Coronary artery (tissue), 2 donors: ENCODE measurements around the gene PDE9A.
"Not testable (repeated sequence)": the region's sequence is repeated elsewhere in the genome, so short reads cannot be mapped to it uniquely, and the experiment has no call there.

Experiments
- DNase-seq: peaks from one replicate; pipeline ENCODE4 v3.0.0-alpha.2; 2017; ENCODE audit warnings: low spot score
- H3K27ac ChIP-seq, 2 donors: fragments of 200-600 bp; sonication (generic); one replicate each; pipeline ENCODE4 v1.5.1; 2016 to 2019
- H3K4me3 ChIP-seq: fragments of 200-600 bp; sonication (generic); 2 replicates; pipeline ENCODE4 v1.5.1; 2016; ENCODE audit warnings: mild to moderate bottlenecking, moderate library complexity
- TF ChIP-seq, protein P1 (sequence below): fragments of 200-600 bp; sonication (generic); IDR thresholded peaks from one replicate; pipeline ENCODE4 v1.5.1; 2019; ENCODE audit warnings: antibody characterized with exemption

PDE9A gene

DNA sequence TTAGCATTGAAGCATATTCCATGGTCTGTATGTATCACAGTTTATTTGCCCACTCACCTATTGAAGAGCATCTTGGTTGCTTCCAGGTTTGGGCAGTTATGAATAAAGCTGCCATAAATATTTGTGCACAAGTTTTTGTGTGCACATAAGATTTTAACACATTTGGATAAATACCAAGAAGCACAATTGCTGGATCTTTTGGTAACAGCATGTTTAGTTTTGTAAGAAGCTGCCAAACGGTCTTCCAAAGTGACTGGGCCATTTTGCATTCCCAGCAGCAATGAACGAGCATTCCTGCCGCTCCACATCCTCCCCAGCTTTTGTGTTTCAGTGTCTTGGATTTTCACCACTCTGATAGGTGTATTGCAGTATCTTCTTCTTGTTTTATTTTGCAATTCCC lies 62.7 kb downstream of the PDE9A start:
- TF ChIP-seq, protein P1, sequence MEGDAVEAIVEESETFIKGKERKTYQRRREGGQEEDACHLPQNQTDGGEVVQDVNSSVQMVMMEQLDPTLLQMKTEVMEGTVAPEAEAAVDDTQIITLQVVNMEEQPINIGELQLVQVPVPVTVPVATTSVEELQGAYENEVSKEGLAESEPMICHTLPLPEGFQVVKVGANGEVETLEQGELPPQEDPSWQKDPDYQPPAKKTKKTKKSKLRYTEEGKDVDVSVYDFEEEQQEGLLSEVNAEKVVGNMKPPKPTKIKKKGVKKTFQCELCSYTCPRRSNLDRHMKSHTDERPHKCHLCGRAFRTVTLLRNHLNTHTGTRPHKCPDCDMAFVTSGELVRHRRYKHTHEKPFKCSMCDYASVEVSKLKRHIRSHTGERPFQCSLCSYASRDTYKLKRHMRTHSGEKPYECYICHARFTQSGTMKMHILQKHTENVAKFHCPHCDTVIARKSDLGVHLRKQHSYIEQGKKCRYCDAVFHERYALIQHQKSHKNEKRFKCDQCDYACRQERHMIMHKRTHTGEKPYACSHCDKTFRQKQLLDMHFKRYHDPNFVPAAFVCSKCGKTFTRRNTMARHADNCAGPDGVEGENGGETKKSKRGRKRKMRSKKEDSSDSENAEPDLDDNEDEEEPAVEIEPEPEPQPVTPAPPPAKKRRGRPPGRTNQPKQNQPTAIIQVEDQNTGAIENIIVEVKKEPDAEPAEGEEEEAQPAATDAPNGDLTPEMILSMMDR: no peak
- Histone ChIP-seq H3K27ac (no peak overlapping the region), H3K4me3 (no peak overlapping the region)
- DNase-seq: no peak

DNA sequence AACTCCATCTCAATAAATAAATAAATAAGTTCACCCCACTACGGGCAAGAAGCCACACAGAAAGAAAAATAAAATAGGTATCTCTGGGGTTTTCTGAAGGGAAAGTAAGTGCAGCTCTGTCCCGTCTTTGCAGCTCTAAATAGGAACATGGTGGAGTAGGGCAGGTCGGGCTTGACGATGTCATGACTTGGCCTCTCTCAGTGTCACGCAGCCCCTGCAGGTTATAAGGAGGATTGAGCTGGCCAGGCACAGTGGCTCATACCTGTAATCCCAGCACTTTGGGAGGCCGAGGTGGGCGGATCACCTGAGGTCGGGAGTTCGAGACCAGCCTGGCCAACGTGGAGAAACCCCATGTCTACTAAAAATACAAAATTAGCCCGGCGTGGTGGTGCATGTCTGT lies 67.1 kb downstream of the PDE9A start:
- H3K27ac ChIP-seq: not testable (repeated sequence)

DNA sequence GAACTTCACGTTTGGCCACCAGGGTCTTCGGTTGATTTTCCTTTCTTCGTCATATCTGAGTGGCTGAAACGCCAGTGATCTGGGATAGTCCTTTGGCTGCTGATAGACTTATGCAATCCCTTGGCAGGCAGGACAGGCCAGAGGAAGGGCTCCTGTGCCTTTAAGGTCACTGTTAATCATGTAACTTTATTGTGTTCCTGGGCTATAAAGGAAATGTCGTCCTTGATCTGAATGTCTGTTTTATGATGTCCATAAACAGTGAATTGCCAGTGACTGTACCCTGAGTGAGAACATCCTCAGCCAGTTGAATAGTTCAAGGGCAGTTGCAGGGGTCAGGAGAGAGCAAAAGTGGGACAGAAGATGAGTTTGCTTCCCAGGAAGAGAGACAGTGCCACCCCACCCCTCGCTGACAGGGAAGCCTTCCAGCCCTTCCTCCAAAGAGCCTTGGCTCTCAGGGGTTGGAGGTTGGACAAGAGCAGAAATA lies 68.0 kb downstream of the PDE9A start:
- no peak for DNase-seq

More for the DNA sequence above, 67.1 kb downstream of the PDE9A start:
- not testable (repeated sequence) for DNase-seq, H3K4me3 ChIP-seq

DNA sequence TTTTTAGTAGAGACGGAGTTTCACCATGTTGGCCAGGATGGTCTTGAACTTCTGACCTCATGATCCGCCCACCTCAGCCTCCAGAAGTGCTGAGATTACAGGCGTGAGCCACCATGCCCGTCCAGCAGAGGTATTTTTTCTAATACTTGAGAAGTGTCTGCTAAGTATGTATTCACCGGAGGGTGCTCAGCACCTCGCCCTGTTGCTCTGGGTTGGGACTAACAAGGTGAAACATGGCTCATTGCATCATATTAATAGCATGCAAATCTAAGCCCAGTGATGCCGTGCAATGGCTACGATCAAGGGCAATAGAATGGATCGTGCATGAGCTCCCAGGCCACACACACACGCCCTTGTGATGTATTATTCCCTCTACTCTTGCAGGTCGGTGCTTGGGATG lies 68.7 kb downstream of the PDE9A start:
- Histone ChIP-seq H3K4me3 (no peak overlapping the region), H3K27ac (no peak overlapping the region)
- TF ChIP-seq, protein P1: no peak
- DNase-seq: no peak

More for the DNA sequence above, 68.0 kb downstream of the PDE9A start:
- Histone ChIP-seq H3K4me3 (no peak overlapping the region), H3K27ac (no peak overlapping the region)
- TF ChIP-seq, protein P1: no peak

DNA sequence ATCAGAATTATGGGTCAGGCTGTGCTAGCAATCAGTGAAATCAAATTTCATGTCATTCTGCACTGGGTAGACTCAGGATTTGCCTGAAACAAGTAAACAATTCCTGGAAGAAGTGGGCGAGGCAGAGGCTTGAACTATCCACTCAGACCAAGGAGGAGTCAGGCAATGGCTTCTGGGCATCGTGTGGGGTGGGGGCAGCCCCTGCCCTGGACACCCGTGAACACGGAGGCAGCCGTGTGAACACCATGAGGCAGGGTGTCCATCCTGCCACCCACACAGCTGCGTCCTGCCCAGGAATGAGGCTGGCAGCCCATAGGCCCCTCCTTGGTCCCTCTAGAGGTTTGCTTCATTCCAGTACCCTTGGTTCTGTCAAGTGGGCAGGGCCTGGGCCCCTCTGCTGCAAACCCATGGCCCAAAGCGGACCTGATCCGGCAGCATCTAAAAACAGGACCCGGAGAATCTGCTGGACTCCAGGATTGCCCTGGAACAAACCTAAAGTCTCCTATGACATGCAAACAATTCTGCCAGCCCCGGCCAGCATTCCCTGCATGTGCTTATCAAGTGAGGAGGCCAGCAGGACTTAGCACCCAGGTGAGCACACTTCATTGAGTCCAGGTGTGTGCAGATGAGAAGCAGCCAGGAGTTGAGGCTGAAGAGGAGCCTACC lies 69.5 kb downstream of the PDE9A start:
- Histone ChIP-seq H3K27ac (no peak overlapping the region), H3K4me3 (no peak overlapping the region)
- DNase-seq: no peak
- TF ChIP-seq, protein P1: no peak

DNA sequence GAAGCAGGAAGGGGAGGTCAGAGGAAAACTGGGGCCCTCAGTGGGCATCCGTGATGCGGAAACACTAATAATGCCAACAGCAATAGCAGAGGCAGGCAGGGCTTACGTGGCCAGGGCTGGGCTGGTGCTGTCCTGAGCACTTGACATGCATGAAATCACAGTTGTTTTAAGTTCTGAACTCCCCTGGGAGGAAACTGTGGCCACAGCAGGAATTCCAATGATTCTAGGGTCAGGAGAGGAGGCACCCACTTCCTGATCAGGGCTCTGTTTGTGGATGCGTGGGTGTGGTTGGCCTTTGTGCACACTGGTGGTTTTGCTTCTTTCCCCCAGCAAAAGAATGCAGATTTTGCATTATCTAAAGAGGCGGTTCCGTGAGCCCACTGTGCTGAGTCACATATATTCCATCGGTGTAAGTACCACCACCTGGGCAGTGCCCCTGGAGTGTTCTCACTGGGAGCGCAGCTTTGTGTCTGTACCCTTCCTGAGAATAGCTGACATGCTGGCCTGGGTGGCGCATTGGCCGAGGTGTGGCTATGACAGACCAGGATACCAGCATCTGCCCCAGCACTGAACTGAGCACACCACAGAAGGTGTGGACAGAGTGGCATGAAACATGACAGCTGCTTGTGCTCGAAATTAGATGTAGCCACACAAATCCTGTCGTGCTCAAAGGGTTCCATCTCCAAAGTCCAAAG lies 71.0 kb downstream of the PDE9A start:
- no peak overlapping the region for H3K4me3 ChIP-seq
- no peak for DNase-seq
- TF ChIP-seq, protein P1: no peak
- peak overlapping the region in 1 of 2 donors; percentile 35 for H3K27ac ChIP-seq

DNA sequence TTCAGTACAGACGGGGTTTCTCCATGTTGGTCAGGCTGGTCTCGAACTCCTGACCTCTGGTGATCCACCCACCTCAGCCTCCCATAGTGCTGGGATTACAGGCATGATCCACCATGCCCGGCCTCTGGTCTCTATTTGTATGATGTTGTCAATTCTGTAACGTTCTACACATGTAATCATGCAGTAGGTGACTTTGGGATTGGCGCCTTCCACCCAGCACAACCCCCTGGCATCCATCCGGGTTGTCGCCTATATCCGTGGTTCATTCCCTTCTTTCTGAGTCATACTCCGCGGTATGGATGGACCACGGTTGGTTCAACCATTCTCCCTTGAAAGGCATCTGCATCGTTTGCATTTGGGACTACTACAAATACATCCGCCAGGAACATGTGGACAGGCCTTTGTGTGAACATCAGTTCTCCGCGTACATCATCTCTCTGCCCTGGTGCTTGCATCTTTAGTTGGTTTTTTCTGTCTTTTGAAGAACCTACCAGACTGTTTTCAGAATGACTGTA lies 72.1 kb downstream of the PDE9A start:
- TF ChIP-seq, protein P1: no peak
- H3K27ac ChIP-seq: no peak overlapping the region
- H3K4me3 ChIP-seq: no peak overlapping the region
- no peak for DNase-seq
